HEK293 (cell line): ENCODE results near the gene SPTLC2.
A peak's percentile ranks its signal among the peaks of the same experiment; 100 is the strongest.

Experiments
- CTCF ChIA-PET: fragments of 350-600 bp; formaldehyde crosslinking; extraction: SDS; loops from one replicate; lab custom pipeline; 2021; ENCODE audit warnings: antibody characterized with exemption; lab: Yijun Ruan, JAX
- POLR2A ChIA-PET: fragments of 300-600 bp; formaldehyde crosslinking; extraction: SDS; loops from one replicate; lab custom pipeline; 2020; ENCODE audit warnings: antibody characterized with exemption, inconsistent platforms; lab: Yijun Ruan, JAX
- H3K27ac ChIP-seq: fragments of 200-500 bp; sonication (Bioruptor generic); 2 replicates; pipeline ENCODE4 v1.5.1; 2014; ENCODE audit warnings: low read depth, low read length, control low read depth, inconsistent platforms; ENCODE audit errors: extremely low read depth
- H3K36me3 ChIP-seq, 2 experiments: fragments of 200-500 bp in 1 of 2; sonication (Bioruptor generic) in 1 of 2; 1 replicate in 1 of 2; 2 replicates in 1 of 2; pipeline ENCODE4 v1.5.1; 2014 to 2017; ENCODE audit warnings: inconsistent platforms in 2 of 2, low read length in 2 of 2; ENCODE audit not compliant: control insufficient read depth in 2 of 2, insufficient read depth in 1 of 2
- H3K4me1 ChIP-seq: fragments of 200-500 bp; sonication (Bioruptor generic); 2 replicates; pipeline ENCODE4 v1.5.1; 2014; ENCODE audit warnings: mild to moderate bottlenecking, low read length, inconsistent platforms; ENCODE audit not compliant: control insufficient read depth, insufficient read depth
- H3K4me3 ChIP-seq: 2 replicates; pipeline ENCODE4 v1.5.1; 2011; ENCODE audit warnings: low read depth, mild to moderate bottlenecking, control low read depth, low read length, moderate library complexity
- H3K9me3 ChIP-seq: fragments of 200-500 bp; sonication (Bioruptor generic); 2 replicates; pipeline ENCODE4 v1.5.1; 2014; ENCODE audit warnings: low read depth, low read length, inconsistent platforms; ENCODE audit not compliant: control insufficient read depth, insufficient read depth
- CTCF ChIP-seq: fragments of 450-650 bp; formaldehyde crosslinking; IDR thresholded peaks from 2 replicates; pipeline ENCODE4 v1.5.1; 2016; ENCODE audit warnings: missing biosample characterization, missing genetic modification characterization
- GLI2 ChIP-seq: fragments of 450-650 bp; formaldehyde crosslinking; IDR thresholded peaks from 2 replicates; pipeline ENCODE4; 2017; ENCODE audit warnings: missing biosample characterization, missing genetic modification characterization, low read depth, borderline replicate concordance
- GLI4 ChIP-seq: fragments of 450-650 bp; formaldehyde crosslinking; IDR thresholded peaks from 2 replicates; pipeline ENCODE4 v1.5.1; 2016; ENCODE audit warnings: missing biosample characterization, missing genetic modification characterization
- GLIS1 ChIP-seq: fragments of 450-650 bp; formaldehyde crosslinking; IDR thresholded peaks from 2 replicates; pipeline ENCODE4 v1.5.1; 2016; ENCODE audit warnings: missing biosample characterization, missing genetic modification characterization
- HOXC10 ChIP-seq: sonication (generic); formaldehyde crosslinking; IDR thresholded peaks from 2 replicates; pipeline ENCODE4 v1.8.1; 2023; ENCODE audit warnings: mild to moderate bottlenecking, missing genetic modification reagents
- KLF8 ChIP-seq: fragments of 450-650 bp; formaldehyde crosslinking; IDR thresholded peaks from 2 replicates; pipeline ENCODE4 v1.5.1; 2016; ENCODE audit warnings: missing biosample characterization, missing genetic modification characterization
- MZF1 ChIP-seq: fragments of 450-650 bp; formaldehyde crosslinking; IDR thresholded peaks from 2 replicates; pipeline ENCODE4 v1.5.1; 2017; ENCODE audit warnings: missing biosample characterization, missing genetic modification characterization, borderline replicate concordance
- OSR2 ChIP-seq: fragments of 450-650 bp; formaldehyde crosslinking; IDR thresholded peaks from 2 replicates; pipeline ENCODE4 v1.5.1; 2016; ENCODE audit warnings: missing biosample characterization, missing genetic modification characterization
- PRDM6 ChIP-seq: fragments of 450-650 bp; formaldehyde crosslinking; IDR thresholded peaks from 2 replicates; pipeline ENCODE4 v1.5.1; 2017; ENCODE audit warnings: missing biosample characterization, missing genetic modification characterization
- RBAK ChIP-seq: fragments of 450-650 bp; formaldehyde crosslinking; IDR thresholded peaks from 2 replicates; pipeline ENCODE4 v1.5.1; 2016; ENCODE audit warnings: missing biosample characterization, missing genetic modification characterization
- ZBTB20 ChIP-seq: fragments of 450-650 bp; formaldehyde crosslinking; IDR thresholded peaks from 2 replicates; pipeline ENCODE4 v1.5.1; 2016; ENCODE audit warnings: missing biosample characterization, missing genetic modification characterization
- ZNF140 ChIP-seq: fragments of 450-650 bp; formaldehyde crosslinking; IDR thresholded peaks from 2 replicates; pipeline ENCODE4 v1.5.1; 2016; ENCODE audit warnings: missing biosample characterization, missing genetic modification characterization
- ZNF169 ChIP-seq: fragments of 450-650 bp; formaldehyde crosslinking; IDR thresholded peaks from 2 replicates; pipeline ENCODE4 v1.5.1; 2016; ENCODE audit warnings: missing biosample characterization, missing genetic modification characterization
- ZNF391 ChIP-seq: fragments of 450-650 bp; formaldehyde crosslinking; IDR thresholded peaks from 2 replicates; pipeline ENCODE4 v1.5.1; 2016; ENCODE audit warnings: low read depth, missing biosample characterization, missing genetic modification characterization, borderline replicate concordance
- ZNF510 ChIP-seq: fragments of 450-650 bp; formaldehyde crosslinking; IDR thresholded peaks from 2 replicates; pipeline ENCODE4 v1.5.1; 2018; ENCODE audit warnings: mild to moderate bottlenecking, missing genetic modification characterization, missing biosample characterization; ENCODE audit not compliant: insufficient replicate concordance
- ZNF558 ChIP-seq: fragments of 450-650 bp; formaldehyde crosslinking; IDR thresholded peaks from 2 replicates; pipeline ENCODE4 v1.5.1; 2016; ENCODE audit warnings: missing biosample characterization, missing genetic modification characterization
- ZNF561 ChIP-seq: fragments of 450-650 bp; IDR thresholded peaks from 2 replicates; pipeline ENCODE4 v1.5.1; 2018; ENCODE audit warnings: missing biosample characterization, missing genetic modification characterization, borderline replicate concordance
- ZNF580 ChIP-seq: fragments of 450-650 bp; formaldehyde crosslinking; IDR thresholded peaks from 2 replicates; pipeline ENCODE4 v1.5.1; 2016; ENCODE audit warnings: missing biosample characterization, missing genetic modification characterization
- ZNF600 ChIP-seq: fragments of 450-650 bp; formaldehyde crosslinking; IDR thresholded peaks from 2 replicates; pipeline ENCODE4 v1.5.1; 2016; ENCODE audit warnings: missing biosample characterization, missing genetic modification characterization
- ZNF621 ChIP-seq: fragments of 450-650 bp; formaldehyde crosslinking; IDR thresholded peaks from 2 replicates; pipeline ENCODE4 v1.5.1; 2017; ENCODE audit warnings: missing biosample characterization, missing genetic modification characterization
- ZNF639 ChIP-seq: fragments of 450-650 bp; formaldehyde crosslinking; IDR thresholded peaks from 2 replicates; pipeline ENCODE4 v1.5.1; 2016; ENCODE audit warnings: missing biosample characterization, missing genetic modification characterization
- ZNF704 ChIP-seq: fragments of 450-650 bp; formaldehyde crosslinking; IDR thresholded peaks from 2 replicates; pipeline ENCODE4 v1.5.1; 2016; ENCODE audit warnings: missing biosample characterization, missing genetic modification characterization
- ZNF837 ChIP-seq: fragments of 450-650 bp; formaldehyde crosslinking; IDR thresholded peaks from 2 replicates; pipeline ENCODE4 v1.5.1; 2016; ENCODE audit warnings: missing biosample characterization, missing genetic modification characterization
- ZSCAN18 ChIP-seq: fragments of 450-650 bp; formaldehyde crosslinking; IDR thresholded peaks from 2 replicates; pipeline ENCODE4 v1.5.1; 2016; ENCODE audit warnings: missing biosample characterization, missing genetic modification characterization

The SPTLC2 gene

GRCh38 chr14:77607741-77608302, 8.6 kb downstream of the SPTLC2 start (continued):
- no peak for TF ChIP-seq GLIS1 (tag by site-specific recombination)
- TF ChIP-seq ZNF510 (tag by site-specific recombination): no peak
- no peak for TF ChIP-seq ZNF837 (tag by site-specific recombination)
- TF ChIP-seq ZBTB20: no peak
- TF ChIP-seq ZNF169 (tag by site-specific recombination): no peak
- TF ChIP-seq ZNF561 (tag by site-specific recombination): no peak
- no peak for TF ChIP-seq ZNF391 (tag by site-specific recombination)
- TF ChIP-seq ZSCAN18 (tag by site-specific recombination): no peak
- no peak for TF ChIP-seq GLI4 (tag by site-specific recombination)
- no peak for TF ChIP-seq KLF8 (tag by site-specific recombination)
- no peak for TF ChIP-seq MZF1 (tag by site-specific recombination)
- TF ChIP-seq ZNF580: no peak
- no peak for TF ChIP-seq GLI2 (tag by site-specific recombination)
- TF ChIP-seq ZNF704 (tag by site-specific recombination): no peak

GRCh38 chr14:77605392-77605972, 11.0 kb downstream of the SPTLC2 start:
- POLR2A ChIA-PET: interaction anchor here (0.6 kb wide), 1 partner anchor 27 kb away, joined by 3 read pairs; no protein-coding TSS in a partner anchor

GRCh38 chr14:77603654-77604255, 12.7 kb downstream of the SPTLC2 start:
- H3K4me1 ChIP-seq: peaks cover 13% of the 10 kb centered on the region
- H3K4me3 ChIP-seq: no peak overlapping the region
- ChIA-PET POLR2A (no interaction called here), CTCF (interaction anchor here (0.6 kb wide), 1 partner anchor 12 kb away, joined by 3 read pairs; no protein-coding TSS in a partner anchor)
- H3K36me3 ChIP-seq: no peaks in the 10 kb centered on the region
- no peaks in the 10 kb centered on the region for H3K9me3 ChIP-seq
- H3K27ac ChIP-seq: no peak overlapping the region
- no peak for TF ChIP-seq RBAK (tag by site-specific recombination)
- TF ChIP-seq HOXC10 (CRISPR knock-in tag): no peak
- TF ChIP-seq ZNF639 (tag by site-specific recombination): no peak
- TF ChIP-seq ZNF621: no peak
- TF ChIP-seq CTCF: peak; percentile 28; the same call in 1 of the 2 replicates
- no peak for TF ChIP-seq OSR2 (tag by site-specific recombination)
- TF ChIP-seq ZNF558 (tag by site-specific recombination): no peak
- TF ChIP-seq ZNF600 (tag by site-specific recombination): peak; percentile 69; the same call in 1 of the 2 replicates

More at GRCh38 chr14:77605392-77605972, 11.0 kb downstream of the SPTLC2 start:
- Histone ChIP-seq H3K4me1 (peaks cover 6% of the 10 kb centered on the region), H3K27ac (no peak overlapping the region), H3K36me3 (no peaks in the 10 kb centered on the region), H3K4me3 (no peak overlapping the region), H3K9me3 (no peaks in the 10 kb centered on the region)
- TF ChIP-seq PRDM6 (tag by site-specific recombination) (0 out of 2 replicates have a peak, but pooled peaks have one; percentile 13), ZNF140 (tag by site-specific recombination) (no peak)
- CTCF ChIA-PET: interaction anchor here (0.6 to 0.7 kb wide), 3 partner anchors 8 to 290 kb away, joined by 3 to 4 read pairs (median 4); no protein-coding TSS in a partner anchor
